ENCODE measurements around the gene CCDC57. TPM values are rescaled to one million over a fixed set of nuclear protein-coding genes. Genes with fewer than 3 reads are reported as not detected.

CCDC57 gene
- total RNA-seq, 6 experiments from 2014 or later = 10.1 to 37.4 (median 17.2) TPM

GRCh38 chr17:82096709-82097183 is 115.9 kb downstream of the CCDC57 start:
- ATAC-seq = no peak
- TF ChIP-seq POLR2A (IDR thresholded peaks at IDR 0.05) (no peak), CTCF (IDR thresholded peaks at IDR 0.05) (no peak)
- intact Hi-C loops (cut with DNase I) = loop anchor here in 1 of 2 donors (10.0 kb wide), 1 partner anchor 62 kb away; the partner anchor contains the start of genes DCXR and RAC3
- Histone ChIP-seq H3K27ac (peak overlapping the region; percentile 93 to 99 (median 94)), H3K4me1 (peaks cover 0 to 57% (median 24%) of the 10 kb centered on the region in 4 donors), H3K9me3 (no peaks in the 10 kb centered on the region), H3K4me3 (peak overlapping the region; percentile 82 to 98 (median 84)), H3K27me3 (no peaks in the 10 kb centered on the region), H3K36me3 (peaks cover 0 to 47% (median 16%) of the 10 kb centered on the region in 4 donors)
- peak in 1 of 3 donors; percentile 22 for DNase-seq
- 20% methylated on average over 7 of the region's 8 CpGs for WGBS (ENCODE audit: insufficient coverage, low coverage, low lambda C conversion rate, missing lambda C conversion rate)

GRCh38 chr17:82095777-82096708 is 116.6 kb downstream of the CCDC57 start:
- intact Hi-C loops (cut with DNase I) = loop anchor here in 1 of 2 donors (10.0 kb wide), 1 partner anchor 61 kb away; the partner anchor contains the start of genes DCXR and RAC3
- ATAC-seq (peak in 3 of 4 donors; percentile 0 to 28 (median 4)), DNase-seq (peak in 2 of 3 donors; percentile 46 to 77)
- TF ChIP-seq CTCF (IDR thresholded peaks at IDR 0.05) (no peak), POLR2A (IDR thresholded peaks at IDR 0.05) (peak; percentile 52)
- peaks cover 0 to 50% (median 20%) of the 10 kb centered on the region in 4 donors for H3K4me1 ChIP-seq
- no peaks in the 10 kb centered on the region for H3K9me3 ChIP-seq
- 33% methylated on average over 3 of the region's 35 CpGs for WGBS (ENCODE audit: insufficient coverage, low coverage, low lambda C conversion rate, missing lambda C conversion rate)
- peaks cover 0 to 54% (median 21%) of the 10 kb centered on the region in 4 donors for H3K36me3 ChIP-seq
- peak overlapping the region in 2 of 3 donors; percentile 93 to 99 for H3K27ac ChIP-seq
- peak overlapping the region; percentile 82 to 98 (median 84) for H3K4me3 ChIP-seq
- H3K27me3 ChIP-seq = no peaks in the 10 kb centered on the region

GRCh38 chr17:82094931-82095776 is 117.5 kb downstream of the CCDC57 start:
- WGBS (ENCODE audit: insufficient coverage, low coverage, low lambda C conversion rate, missing lambda C conversion rate) = 16% methylated on average over 8 of the region's 37 CpGs
- H3K4me3 ChIP-seq = peak overlapping the region; percentile 82 to 98 (median 84)
- ATAC-seq = no peak
- H3K27me3 ChIP-seq = no peaks in the 10 kb centered on the region
- peak overlapping the region in 2 of 3 donors; percentile 93 to 99 for H3K27ac ChIP-seq
- TF ChIP-seq POLR2A (IDR thresholded peaks at IDR 0.05) = no peak
- no peak for TF ChIP-seq CTCF (IDR thresholded peaks at IDR 0.05)
- peaks cover 0 to 42% (median 16%) of the 10 kb centered on the region in 4 donors for H3K4me1 ChIP-seq
- DNase-seq = peak in 2 of 3 donors; percentile 29 to 59
- peaks cover 0 to 63% (median 29%) of the 10 kb centered on the region in 4 donors for H3K36me3 ChIP-seq
- no peaks in the 10 kb centered on the region for H3K9me3 ChIP-seq
- intact Hi-C loops (cut with DNase I) = loop anchor here in 1 of 2 donors (10.0 kb wide), 1 partner anchor 60 kb away; the partner anchor contains the start of genes DCXR and RAC3

Measured in right lobe of liver (tissue), 6 donors.